HG03196 (cell line): ENCODE measurements around the gene CBX7.

Source experiments
- ATAC-seq: cut with Tn5 transposase; IDR thresholded peaks from one replicate; pipeline ENCODE4 v1.9.1; 2021; ENCODE audit not compliant: unreplicated experiment

Gene CBX7

DNA sequence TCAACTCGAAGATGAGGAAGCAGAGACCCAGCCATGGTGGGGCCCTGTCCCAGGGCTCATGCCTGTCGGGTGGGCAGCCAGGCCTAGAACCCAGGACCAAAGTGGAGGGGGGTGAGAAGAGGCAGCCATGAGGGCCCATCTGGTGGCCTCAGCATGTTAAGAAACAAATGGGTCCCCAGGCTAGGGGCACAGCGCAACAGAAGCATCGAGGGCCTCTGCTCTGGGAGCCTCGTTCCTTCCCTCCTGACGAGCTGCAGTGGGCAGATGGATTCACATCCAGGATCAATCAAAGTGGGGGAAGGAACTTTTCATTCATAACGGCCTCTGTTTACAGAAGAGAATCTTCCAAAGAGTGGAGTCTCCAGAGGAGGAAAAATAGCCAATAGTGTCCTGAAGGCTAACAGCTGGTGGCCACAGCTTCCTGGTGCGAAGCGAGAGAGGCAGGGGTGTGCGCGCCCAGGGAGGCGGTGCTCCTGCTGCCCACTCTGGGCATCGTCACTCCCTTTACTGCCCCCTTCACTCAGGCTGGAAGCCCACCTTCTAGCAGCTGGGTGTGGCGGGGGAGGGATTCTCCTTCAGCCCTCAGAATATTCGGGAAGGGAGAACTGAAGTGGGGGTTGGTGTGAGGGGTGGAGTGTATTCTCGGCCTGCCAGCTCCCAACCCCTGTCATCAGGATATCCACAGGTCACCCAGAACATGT is 4.3 kb downstream of the CBX7 start:
- ATAC-seq, result no peak

DNA sequence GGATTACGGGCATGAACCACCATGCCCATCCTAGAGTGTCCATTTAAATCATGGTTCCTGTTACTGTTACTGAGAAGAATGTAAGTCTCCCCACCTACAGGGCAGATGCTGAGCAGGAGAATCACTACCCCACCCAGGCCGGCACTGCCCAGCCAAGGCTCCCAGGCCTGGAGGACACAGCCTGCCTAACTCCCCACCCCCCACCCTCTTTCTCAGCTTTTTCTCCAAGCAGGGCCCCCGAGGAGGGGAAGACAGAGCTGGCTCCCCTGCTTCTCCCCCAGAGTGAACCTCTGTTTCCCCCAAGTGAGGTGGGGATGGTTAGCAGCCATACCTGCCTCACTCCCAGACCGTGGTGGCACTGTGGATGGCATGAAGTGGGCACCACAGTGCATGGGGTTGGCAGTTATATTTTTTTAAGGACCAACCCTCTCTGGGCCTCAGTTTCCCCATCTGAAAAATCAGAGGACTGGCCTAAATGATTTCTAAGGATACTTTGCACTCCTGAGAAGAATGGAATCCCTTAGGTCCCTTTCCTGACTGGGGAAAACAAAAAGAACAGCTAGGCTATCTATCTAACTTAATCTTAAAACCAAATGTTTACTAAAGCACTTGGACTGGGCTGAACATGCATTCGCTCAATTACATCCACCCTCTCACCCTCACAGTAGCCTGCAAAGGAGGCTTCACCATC is 5.0 kb downstream of the CBX7 start:
- ATAC-seq, result no peak

DNA sequence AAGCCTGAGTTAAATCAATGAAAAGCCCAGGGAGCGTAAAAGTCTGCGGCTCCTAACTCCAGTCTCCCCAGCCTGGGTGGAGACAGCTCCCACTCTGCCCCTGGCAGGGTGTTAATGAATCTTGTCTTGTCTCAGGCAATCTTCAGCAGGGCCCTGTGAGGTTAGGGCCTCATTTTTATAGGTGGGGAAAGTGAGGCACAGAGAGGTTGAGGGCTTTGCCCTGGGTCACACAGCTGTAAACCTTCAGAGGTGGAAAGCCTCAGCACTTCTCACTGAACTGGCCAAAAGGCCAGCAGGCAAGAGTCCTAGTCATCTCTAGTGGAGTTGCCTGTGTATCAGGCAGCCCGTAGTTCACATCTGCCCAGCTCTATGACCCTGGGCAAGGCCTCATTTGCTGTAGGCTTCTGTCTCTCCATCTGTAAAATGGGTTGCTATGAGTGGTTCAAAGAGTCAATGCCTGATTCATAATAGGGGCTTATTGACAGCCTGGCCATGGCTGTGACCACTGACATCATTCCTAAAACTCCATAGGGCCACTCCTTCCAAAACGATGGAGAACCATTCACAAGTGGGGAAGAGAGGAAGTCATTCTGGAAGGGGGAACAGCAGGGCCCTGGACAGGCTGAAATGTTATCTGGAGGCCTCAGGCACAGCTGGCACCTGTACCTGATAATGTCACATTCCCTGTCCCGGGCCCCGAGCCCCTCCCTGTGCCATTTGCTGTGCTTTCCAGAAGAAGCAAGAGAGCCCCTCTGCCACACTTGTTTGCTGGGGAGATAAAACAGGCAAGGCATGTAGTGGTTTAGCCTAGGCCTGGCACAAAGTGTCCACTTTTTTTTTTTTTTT is 6.0 kb downstream of the CBX7 start:
- no peak for ATAC-seq

DNA sequence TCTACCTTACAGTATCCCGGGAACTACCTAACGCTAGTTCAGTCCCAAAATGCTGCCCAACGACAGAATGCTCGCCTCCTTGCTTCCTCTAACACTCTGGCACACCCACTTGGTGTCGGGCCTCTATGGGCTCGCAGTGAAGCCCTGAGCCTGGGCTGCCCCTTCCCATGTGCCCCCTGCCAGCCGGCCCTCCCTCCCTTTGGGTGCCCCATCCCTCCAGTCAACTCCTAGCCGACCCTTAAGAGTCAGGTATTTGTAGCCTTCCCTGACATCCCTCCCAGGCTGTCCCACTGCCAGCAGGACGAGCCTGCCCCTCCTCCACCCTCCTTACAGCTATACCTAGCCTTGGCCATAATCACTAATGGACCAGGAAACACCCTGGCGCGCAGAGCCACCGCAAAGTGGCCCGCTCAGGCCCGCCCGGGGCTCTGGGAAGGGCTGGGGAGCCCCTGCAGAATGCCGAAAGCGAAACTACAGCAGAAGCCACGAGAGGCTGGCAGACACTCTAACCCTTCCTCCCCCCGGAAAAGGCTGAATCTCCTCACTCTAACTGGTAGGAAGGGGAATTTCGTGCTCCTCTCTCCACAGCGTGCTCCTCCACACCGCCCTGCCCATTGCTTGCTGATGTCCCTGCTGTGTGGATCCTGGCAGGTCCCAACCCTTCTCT is 8.2 kb downstream of the CBX7 start:
- no peak for ATAC-seq

DNA sequence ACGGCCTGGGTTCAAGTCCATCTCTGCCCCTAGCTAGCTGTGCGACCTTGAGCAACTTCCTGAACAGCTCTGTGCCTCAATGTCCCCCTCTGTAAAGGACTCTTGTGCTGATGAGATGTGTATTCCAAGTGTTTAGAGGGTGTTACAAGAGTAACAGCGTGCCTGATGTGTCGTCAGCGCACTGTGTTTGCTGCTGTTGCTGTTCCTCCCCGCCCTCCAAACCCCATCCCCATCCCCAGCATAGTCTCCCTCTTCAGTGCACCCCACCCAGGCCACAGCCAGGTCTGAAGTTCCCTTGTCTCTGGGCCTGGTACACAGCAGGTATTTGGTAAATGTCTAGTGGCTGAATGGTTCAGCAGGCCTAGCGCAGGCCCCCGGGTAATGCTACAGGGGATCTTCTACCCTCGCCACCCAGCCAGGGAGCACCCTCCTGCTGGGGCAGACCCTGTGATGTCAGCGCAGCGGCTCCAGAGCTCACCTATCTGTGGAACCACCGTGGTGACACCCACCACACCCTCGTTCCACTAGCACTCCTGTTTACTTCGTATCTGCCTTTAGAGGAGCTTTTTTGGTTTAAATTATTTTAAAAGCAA is 10.3 kb downstream of the CBX7 start:
- no peak for ATAC-seq

DNA sequence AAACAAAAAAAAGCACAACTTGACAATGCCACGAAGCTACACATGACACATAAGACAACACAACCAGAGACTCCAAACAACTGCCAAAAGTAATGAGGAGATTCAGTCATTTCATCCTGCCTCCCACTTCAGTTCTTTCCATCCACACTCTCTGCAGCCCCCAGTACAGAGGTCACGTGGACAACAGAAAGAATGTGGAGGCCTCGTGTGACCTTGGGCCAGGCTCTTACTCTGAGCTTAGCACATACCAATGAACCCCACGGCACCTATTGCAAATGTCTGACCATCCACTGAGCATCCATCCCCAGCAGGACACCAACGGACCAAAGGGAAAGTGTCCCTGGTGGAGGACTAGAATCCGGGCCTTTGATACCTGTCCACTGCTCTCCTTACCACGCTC is 12.5 kb downstream of the CBX7 start:
- ATAC-seq, result no peak

DNA sequence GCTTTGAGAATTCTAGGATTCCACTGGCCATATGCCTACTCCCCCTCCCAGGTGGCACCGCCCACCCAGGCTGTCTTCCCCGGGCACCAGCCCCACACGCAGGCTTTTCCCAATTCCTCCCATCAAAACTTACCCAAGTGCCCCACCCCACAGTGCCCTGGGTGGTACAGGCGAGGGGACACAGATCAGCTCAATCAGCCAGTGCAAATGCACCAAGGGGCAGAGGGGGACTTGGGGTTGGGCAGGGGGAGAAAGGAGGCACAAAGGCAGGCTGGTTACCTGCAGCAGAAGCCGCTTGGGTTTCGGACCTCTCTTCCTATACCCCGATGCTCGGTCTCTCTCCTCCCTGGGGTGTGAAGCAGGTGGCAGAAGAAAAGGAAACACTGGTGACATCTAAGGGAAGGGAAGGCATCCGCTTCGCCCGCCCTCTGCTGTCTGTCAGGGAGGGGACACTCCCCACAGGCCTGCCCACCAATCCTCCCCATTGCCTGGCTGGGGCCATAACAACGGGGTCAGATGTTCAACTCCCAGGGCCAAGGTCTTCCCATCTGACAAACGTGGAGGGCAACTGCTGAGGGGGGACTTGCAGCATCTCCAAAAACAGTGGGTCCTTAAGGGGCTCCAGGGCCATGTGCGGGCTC is 14.0 kb downstream of the CBX7 start:
- ATAC-seq, result no peak

GRCh38 chr22:39136317-39136716 is 16.2 kb downstream of the CBX7 start:
- no peak for ATAC-seq

- no peak for ATAC-seq
Observed at GRCh38 chr22:39135092-39135896, 17.2 kb downstream of the CBX7 start.

- no peak for ATAC-seq
Observed at GRCh38 chr22:39134366-39135091, 18.0 kb downstream of the CBX7 start.

DNA sequence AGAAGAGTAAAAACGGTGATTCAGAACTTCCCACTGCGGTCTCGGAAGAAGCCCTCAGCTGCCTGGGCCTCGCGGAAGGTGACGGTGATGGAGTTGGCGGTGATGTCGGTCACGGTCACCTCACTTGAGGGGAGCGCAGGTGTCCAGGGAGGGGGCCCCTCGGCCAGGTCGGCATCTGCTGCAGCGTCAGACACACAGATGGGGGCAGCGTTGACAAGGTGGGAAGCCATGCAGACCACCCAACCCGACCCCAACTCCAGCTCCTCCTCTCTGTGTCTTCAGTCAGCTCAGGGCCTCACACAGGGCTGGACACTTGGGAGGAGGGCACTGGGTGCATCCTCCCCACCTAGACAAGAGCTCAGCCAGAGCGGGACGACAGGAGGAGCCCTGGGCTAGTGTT is 18.6 kb downstream of the CBX7 start:
- ATAC-seq, result no peak

- no peak for ATAC-seq
Observed at GRCh38 chr22:39132871-39133524, 19.5 kb downstream of the CBX7 start.

- ATAC-seq, result no peak
Observed at GRCh38 chr22:39132281-39132680, 20.2 kb downstream of the CBX7 start.

DNA sequence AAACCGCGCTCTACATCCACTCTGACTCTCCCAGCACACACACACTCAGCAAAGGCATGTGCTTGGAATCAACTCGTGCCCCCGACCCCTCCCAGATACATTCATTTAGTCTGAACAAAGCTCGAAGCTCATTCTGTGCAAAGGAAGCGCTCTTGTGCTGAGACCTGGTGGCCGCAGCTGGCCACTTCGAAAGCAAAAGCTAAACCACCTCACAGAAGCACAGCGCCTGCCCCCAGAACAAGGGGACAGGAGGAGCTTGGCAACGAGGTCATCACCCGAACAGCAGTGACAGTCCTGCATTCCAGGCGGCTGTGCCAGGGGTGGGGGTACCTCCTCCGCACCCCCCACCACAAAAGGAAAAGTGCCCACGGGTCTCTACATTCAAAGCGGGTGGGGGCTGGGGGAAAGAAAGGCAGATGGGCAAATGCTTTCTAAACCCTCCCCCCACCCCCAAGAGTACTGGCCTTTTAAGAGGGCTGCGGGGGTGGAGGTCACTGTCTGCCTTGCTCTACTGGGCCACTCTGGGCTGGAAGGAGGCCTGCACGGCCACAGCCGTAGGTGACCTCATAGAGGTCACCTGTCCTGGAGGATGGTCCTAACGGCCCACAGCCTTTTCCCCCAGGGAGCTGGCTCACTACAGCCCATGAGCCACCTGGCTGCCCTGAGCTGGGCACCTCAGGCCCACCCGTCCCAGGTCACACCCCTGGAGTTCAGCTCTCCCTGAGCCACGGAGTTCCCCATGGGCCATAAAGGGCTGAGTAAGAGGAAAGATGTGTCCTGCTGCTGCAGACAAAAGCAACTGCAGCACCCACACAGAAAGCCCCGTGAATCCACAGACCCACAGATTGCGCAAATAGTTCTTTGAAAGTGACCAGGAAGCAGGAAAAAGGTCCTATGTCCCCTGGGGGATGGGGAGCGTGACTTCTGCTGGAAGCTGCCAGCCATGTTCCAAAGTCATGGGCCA is 21.3 kb downstream of the CBX7 start:
- no peak for ATAC-seq

DNA sequence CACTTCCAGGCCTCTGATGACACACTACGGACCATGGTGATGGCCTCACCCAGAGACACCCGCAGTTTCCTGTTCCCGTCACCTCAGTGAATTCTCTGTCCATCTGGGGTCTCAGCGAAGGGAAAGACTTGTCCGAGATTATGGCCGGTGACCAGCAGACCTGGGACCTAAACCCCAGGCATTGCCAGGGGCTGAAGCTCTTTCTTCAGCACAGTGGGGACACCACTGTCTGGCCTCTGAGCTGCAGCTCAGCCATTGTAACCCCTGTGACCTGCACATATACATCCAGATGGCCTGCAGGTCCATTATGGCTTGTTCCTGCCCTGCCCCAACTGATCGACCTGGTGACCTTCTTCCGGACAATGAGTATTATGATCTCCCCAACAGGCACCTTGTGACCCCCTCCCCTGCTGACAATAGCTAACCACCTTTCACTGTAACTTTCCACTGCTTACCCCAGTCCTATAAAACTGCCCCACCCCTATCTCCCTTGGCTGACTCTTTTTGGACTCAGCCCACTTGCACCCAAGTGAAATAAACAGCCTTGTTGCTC is 22.3 kb downstream of the CBX7 start:
- ATAC-seq, result no peak

DNA sequence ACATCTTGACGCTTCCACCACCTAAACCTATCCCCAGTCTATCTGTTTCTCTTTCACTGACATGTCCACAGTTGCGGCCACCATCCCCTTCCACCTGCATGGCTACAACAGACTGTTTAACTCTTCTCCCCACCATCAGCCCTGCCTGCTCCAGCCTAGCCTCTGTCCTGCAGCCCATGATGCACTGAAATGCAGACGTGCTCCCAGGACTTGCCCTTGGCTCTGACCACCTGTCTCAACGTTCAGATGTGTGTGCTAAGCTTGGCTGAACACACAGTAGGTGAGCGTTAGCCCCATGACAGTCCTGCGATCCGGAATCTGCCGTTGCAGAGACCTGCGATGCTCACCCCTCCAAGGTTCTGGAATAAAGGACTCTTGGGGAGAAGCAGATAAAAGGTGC is 22.7 kb downstream of the CBX7 start:
- no peak for ATAC-seq

GRCh38 chr22:39129081-39129480 is 23.4 kb downstream of the CBX7 start:
- no peak for ATAC-seq
